ENCODE results near the gene HSH2D. TPM values are rescaled to one million over a fixed set of nuclear protein-coding genes. Genes with fewer than 3 reads are reported as not detected.

HSH2D gene
- total RNA-seq (1 to 10 TPM in 2 of 7 donors, under 1 TPM in 5; 0.20 to 1.3 (median 0.31) TPM), polyA plus RNA-seq (under 1 TPM; 0.21 to 0.68 TPM)
- long read RNA-seq, donor 1, result 0 reads
- long read RNA-seq, donor 2, result 0 reads
- long read RNA-seq, donor 3, result 0 reads

- 36 to 48% (median 39%) methylated on average over 13 of the region's 13 CpGs for WGBS, 3 donors
- no peak within 1 kb of the TSS for H3K4me3 ChIP-seq
- intact Hi-C loops (cut with DNase I), result no loop called here
- TF ChIP-seq POLR2A (IDR thresholded peaks at IDR 0.05), result no peak
- TF ChIP-seq CTCF (IDR thresholded peaks at IDR 0.05), result no peak
- TF ChIP-seq EP300 (IDR thresholded peaks at IDR 0.05), result no peak
- H3K27me3 ChIP-seq, result no peaks in the 10 kb centered on the region
- no peak for DNase-seq
- H3K9me3 ChIP-seq, result no peaks in the 10 kb centered on the region
- no peaks in the 10 kb centered on the region for H3K36me3 ChIP-seq
- no peaks in the 10 kb centered on the region for H3K4me1 ChIP-seq (ENCODE audit: insufficient read depth)
- no peak within 1 kb of the TSS for H3K27ac ChIP-seq
Observed at GRCh38 chr19:16143399-16144215, at the start of gene HSH2D. HSH2D (plus strand) TSS chr19:16143685; CDS start chr19:16148751, 5,066 bp downstream.

GRCh38 chr19:16094360-16095070, 49.0 kb upstream of the HSH2D start:
- intact Hi-C loops (cut with DNase I), result no loop called here
- peaks cover 1% of the 10 kb centered on the region for H3K4me1 ChIP-seq (ENCODE audit: insufficient read depth)
- WGBS, 3 donors, result 41 to 52% (median 49%) methylated on average over 10 of the region's 10 CpGs
- DNase-seq, result no peak
- H3K9me3 ChIP-seq, result no peaks in the 10 kb centered on the region
- H3K27ac ChIP-seq, result no peak overlapping the region
- no peaks in the 10 kb centered on the region for H3K27me3 ChIP-seq
- no peaks in the 10 kb centered on the region for H3K36me3 ChIP-seq
- no peak for TF ChIP-seq POLR2A (IDR thresholded peaks at IDR 0.05)
- no peak for TF ChIP-seq CTCF (IDR thresholded peaks at IDR 0.05)
- TF ChIP-seq EP300 (IDR thresholded peaks at IDR 0.05), result no peak
- H3K4me3 ChIP-seq, result no peak overlapping the region

- TF ChIP-seq POLR2A (IDR thresholded peaks at IDR 0.05), result no peak
- TF ChIP-seq CTCF (IDR thresholded peaks at IDR 0.05), result no peak
- DNase-seq, result peak in 1 of 5 donors; percentile 41
- Histone ChIP-seq H3K4me3 (no peak overlapping the region), H3K27ac (no peak overlapping the region), H3K4me1 (ENCODE audit: insufficient read depth) (peaks cover 1% of the 10 kb centered on the region), H3K36me3 (no peaks in the 10 kb centered on the region), H3K9me3 (no peaks in the 10 kb centered on the region), H3K27me3 (no peaks in the 10 kb centered on the region)
- 68 to 74% (median 69%) methylated on average over 13 of the region's 13 CpGs for WGBS, 3 donors
- intact Hi-C loops (cut with DNase I), result no loop called here
Observed at GRCh38 chr19:16095071-16095571, 48.4 kb upstream of the HSH2D start.

- intact Hi-C loops (cut with DNase I), result no loop called here
- TF ChIP-seq EP300 (IDR thresholded peaks at IDR 0.05), result no peak
- TF ChIP-seq CTCF (IDR thresholded peaks at IDR 0.05), result no peak
- no peak for TF ChIP-seq POLR2A (IDR thresholded peaks at IDR 0.05)
- Histone ChIP-seq H3K27ac (no peak overlapping the region), H3K4me3 (no peak overlapping the region), H3K9me3 (no peaks in the 10 kb centered on the region), H3K27me3 (no peaks in the 10 kb centered on the region), H3K36me3 (no peaks in the 10 kb centered on the region), H3K4me1 (ENCODE audit: insufficient read depth) (peaks cover 1% of the 10 kb centered on the region)
- no peak for DNase-seq
- 79 to 81% (median 79%) methylated on average over 10 of the region's 10 CpGs for WGBS, 3 donors
Observed at GRCh38 chr19:16096280-16096855, 47.1 kb upstream of the HSH2D start.

All from ovary (tissue), 10 donors.